HepG2 (cell line): ENCODE results near the gene HPD. TPM values are rescaled to one million over a fixed set of nuclear protein-coding genes. Genes with fewer than 3 reads are reported as not detected.

Experiments
- CHCHD3 ChIP-seq: sonication (generic); formaldehyde crosslinking; IDR thresholded peaks from 2 replicates; pipeline ENCODE4 v1.8.0; 2022; ENCODE audit warnings: mild to moderate bottlenecking, missing genetic modification reagents, moderate library complexity
- HMG20A ChIP-seq: IDR thresholded peaks from 2 replicates; pipeline ENCODE4 v1.6.1; 2016; ENCODE audit warnings: borderline replicate concordance
- HNRNPLL ChIP-seq: fragments of 200-400 bp; formaldehyde crosslinking; IDR thresholded peaks from 2 replicates; pipeline ENCODE4 v1.6.1; 2017; ENCODE audit warnings: mild to moderate bottlenecking, low read depth, low read length; ENCODE audit not compliant: poor library complexity, severe bottlenecking
- KLF12 ChIP-seq: sonication (generic); formaldehyde crosslinking; IDR thresholded peaks from 2 replicates; pipeline ENCODE4 v1.4.0; 2020; ENCODE audit warnings: missing genetic modification reagents, borderline replicate concordance
- RBM22 ChIP-seq: fragments of 200-400 bp; formaldehyde crosslinking; optimal IDR thresholded peaks from 2 replicates; pipeline ENCODE3; 2017; ENCODE audit warnings: mild to moderate bottlenecking, low read length, moderate library complexity
- TERF1 ChIP-seq: sonication (generic); formaldehyde crosslinking; IDR thresholded peaks from 2 replicates; pipeline ENCODE4 v1.8.0; 2022; ENCODE audit warnings: mild to moderate bottlenecking, missing genetic modification reagents, moderate library complexity
- ZNF44 ChIP-seq: sonication (generic); formaldehyde crosslinking; IDR thresholded peaks from 2 replicates; pipeline ENCODE4 v1.5.1; 2020; ENCODE audit warnings: mild to moderate bottlenecking, missing genetic modification reagents
- ZNF557 ChIP-seq: sonication (generic); formaldehyde crosslinking; IDR thresholded peaks from 2 replicates; pipeline ENCODE4 v1.4.0; 2020; ENCODE audit warnings: missing genetic modification reagents
- ZNF567 ChIP-seq: sonication (generic); formaldehyde crosslinking; IDR thresholded peaks from 2 replicates; pipeline ENCODE4 v1.8.1; 2023; ENCODE audit warnings: mild to moderate bottlenecking, missing genetic modification reagents, borderline replicate concordance
- ZNF598 ChIP-seq: sonication (generic); formaldehyde crosslinking; IDR thresholded peaks from 2 replicates; pipeline ENCODE4 v1.5.1; 2020; ENCODE audit warnings: mild to moderate bottlenecking, missing genetic modification reagents, borderline replicate concordance
- ZNF75D ChIP-seq: sonication (generic); formaldehyde crosslinking; IDR thresholded peaks from 2 replicates; pipeline ENCODE4 v1.8.1; 2023; ENCODE audit warnings: missing genetic modification reagents, mild to moderate bottlenecking, borderline replicate concordance
- polyA plus RNA-seq, 8 experiments: library from polyadenylated mRNA; depleted of rRNA in 3 of 8; stranded (reverse) in 7 of 8; unstranded in 1 of 8; fragments of >200 nt; fragmentation: Illumina TruSeq in 4 of 8; extraction: Trizol in 4 of 8; gene quantifications; 2 replicates each; pipeline versions ENCODE4 v1.2.1 to v1.2.3, GENCODE V29; 2011 to 2016; ENCODE audit warnings: low read depth in 4 of 8, missing spikeins in 1 of 8, mixed read lengths in 1 of 8; ENCODE audit not compliant: insufficient read depth in 1 of 8
- total RNA-seq, 5 experiments: library from RNA; depleted of rRNA; stranded (reverse); fragments of >200 nt; fragmentation: Illumina TruSeq; extraction: Trizol; gene quantifications; 2 replicates each; pipeline ENCODE4 v1.2.3, GENCODE V29; 2016; ENCODE audit warnings: low read depth in 1 of 5
- TF ChIP-seq, protein P1 (sequence below): sonication (generic); formaldehyde crosslinking; IDR thresholded peaks from 2 replicates; pipeline ENCODE4 v1.9.0; 2021; ENCODE audit warnings: missing genetic modification reagents, borderline replicate concordance
- TF ChIP-seq, protein P2 (sequence below): sonication (generic); formaldehyde crosslinking; IDR thresholded peaks from 2 replicates; pipeline ENCODE4 v1.4.0; 2020; ENCODE audit warnings: mild to moderate bottlenecking, missing genetic modification reagents, borderline replicate concordance
- TF ChIP-seq, protein P3 (sequence below): sonication (generic); formaldehyde crosslinking; IDR thresholded peaks from 2 replicates; pipeline ENCODE4 v1.8.1; 2022; ENCODE audit warnings: low read depth, mild to moderate bottlenecking, missing genetic modification reagents
- TF ChIP-seq, protein P4 (sequence below): sonication (generic); formaldehyde crosslinking; IDR thresholded peaks from 2 replicates; pipeline ENCODE4 v1.5.0; 2020; ENCODE audit warnings: mild to moderate bottlenecking, missing genetic modification reagents
- TF ChIP-seq, protein P5 (sequence below): sonication (generic); formaldehyde crosslinking; IDR thresholded peaks from 2 replicates; pipeline ENCODE4 v1.8.0; 2022; ENCODE audit warnings: missing genetic modification reagents, mild to moderate bottlenecking, inconsistent platforms, borderline replicate concordance

Gene HPD
- total and polyA plus RNA-seq, 2 of the 13 experiments (the other 11 are each of a cell fraction or from before 2014, with no cell fraction given) = 120 to 195 TPM

- TF ChIP-seq HNRNPLL = no peak
- TF ChIP-seq, protein P1, sequence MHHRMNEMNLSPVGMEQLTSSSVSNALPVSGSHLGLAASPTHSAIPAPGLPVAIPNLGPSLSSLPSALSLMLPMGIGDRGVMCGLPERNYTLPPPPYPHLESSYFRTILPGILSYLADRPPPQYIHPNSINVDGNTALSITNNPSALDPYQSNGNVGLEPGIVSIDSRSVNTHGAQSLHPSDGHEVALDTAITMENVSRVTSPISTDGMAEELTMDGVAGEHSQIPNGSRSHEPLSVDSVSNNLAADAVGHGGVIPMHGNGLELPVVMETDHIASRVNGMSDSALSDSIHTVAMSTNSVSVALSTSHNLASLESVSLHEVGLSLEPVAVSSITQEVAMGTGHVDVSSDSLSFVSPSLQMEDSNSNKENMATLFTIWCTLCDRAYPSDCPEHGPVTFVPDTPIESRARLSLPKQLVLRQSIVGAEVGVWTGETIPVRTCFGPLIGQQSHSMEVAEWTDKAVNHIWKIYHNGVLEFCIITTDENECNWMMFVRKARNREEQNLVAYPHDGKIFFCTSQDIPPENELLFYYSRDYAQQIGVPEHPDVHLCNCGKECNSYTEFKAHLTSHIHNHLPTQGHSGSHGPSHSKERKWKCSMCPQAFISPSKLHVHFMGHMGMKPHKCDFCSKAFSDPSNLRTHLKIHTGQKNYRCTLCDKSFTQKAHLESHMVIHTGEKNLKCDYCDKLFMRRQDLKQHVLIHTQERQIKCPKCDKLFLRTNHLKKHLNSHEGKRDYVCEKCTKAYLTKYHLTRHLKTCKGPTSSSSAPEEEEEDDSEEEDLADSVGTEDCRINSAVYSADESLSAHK = no peak
- TF ChIP-seq, protein P2, sequence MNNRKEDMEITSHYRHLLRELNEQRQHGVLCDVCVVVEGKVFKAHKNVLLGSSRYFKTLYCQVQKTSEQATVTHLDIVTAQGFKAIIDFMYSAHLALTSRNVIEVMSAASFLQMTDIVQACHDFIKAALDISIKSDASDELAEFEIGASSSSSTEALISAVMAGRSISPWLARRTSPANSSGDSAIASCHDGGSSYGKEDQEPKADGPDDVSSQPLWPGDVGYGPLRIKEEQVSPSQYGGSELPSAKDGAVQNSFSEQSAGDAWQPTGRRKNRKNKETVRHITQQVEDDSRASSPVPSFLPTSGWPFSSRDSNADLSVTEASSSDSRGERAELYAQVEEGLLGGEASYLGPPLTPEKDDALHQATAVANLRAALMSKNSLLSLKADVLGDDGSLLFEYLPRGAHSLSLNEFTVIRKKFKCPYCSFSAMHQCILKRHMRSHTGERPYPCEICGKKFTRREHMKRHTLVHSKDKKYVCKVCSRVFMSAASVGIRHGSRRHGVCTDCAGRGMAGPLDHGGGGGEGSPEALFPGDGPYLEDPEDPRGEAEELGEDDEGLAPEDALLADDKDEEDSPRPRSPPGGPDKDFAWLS (CRISPR knock-in tag) = no peak
- TF ChIP-seq ZNF557 (CRISPR knock-in tag) = no peak
- no peak for TF ChIP-seq CHCHD3
- TF ChIP-seq ZNF567 (CRISPR knock-in tag) = no peak
- TF ChIP-seq, protein P3, sequence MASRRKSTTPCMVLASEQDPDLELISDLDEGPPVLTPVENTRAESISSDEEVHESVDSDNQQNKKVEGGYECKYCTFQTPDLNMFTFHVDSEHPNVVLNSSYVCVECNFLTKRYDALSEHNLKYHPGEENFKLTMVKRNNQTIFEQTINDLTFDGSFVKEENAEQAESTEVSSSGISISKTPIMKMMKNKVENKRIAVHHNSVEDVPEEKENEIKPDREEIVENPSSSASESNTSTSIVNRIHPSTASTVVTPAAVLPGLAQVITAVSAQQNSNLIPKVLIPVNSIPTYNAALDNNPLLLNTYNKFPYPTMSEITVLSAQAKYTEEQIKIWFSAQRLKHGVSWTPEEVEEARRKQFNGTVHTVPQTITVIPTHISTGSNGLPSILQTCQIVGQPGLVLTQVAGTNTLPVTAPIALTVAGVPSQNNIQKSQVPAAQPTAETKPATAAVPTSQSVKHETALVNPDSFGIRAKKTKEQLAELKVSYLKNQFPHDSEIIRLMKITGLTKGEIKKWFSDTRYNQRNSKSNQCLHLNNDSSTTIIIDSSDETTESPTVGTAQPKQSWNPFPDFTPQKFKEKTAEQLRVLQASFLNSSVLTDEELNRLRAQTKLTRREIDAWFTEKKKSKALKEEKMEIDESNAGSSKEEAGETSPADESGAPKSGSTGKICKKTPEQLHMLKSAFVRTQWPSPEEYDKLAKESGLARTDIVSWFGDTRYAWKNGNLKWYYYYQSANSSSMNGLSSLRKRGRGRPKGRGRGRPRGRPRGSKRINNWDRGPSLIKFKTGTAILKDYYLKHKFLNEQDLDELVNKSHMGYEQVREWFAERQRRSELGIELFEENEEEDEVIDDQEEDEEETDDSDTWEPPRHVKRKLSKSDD = peak; percentile 43
- TF ChIP-seq, protein P4, sequence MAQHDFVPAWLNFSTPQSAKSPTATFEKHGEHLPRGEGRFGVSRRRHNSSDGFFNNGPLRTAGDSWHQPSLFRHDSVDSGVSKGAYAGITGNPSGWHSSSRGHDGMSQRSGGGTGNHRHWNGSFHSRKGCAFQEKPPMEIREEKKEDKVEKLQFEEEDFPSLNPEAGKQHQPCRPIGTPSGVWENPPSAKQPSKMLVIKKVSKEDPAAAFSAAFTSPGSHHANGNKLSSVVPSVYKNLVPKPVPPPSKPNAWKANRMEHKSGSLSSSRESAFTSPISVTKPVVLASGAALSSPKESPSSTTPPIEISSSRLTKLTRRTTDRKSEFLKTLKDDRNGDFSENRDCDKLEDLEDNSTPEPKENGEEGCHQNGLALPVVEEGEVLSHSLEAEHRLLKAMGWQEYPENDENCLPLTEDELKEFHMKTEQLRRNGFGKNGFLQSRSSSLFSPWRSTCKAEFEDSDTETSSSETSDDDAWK (CRISPR knock-in tag) = no peak
- TF ChIP-seq HMG20A = no peak; the same call in 1 of the 2 replicates
- TF ChIP-seq ZNF598 = no peak
- TF ChIP-seq, protein P5, sequence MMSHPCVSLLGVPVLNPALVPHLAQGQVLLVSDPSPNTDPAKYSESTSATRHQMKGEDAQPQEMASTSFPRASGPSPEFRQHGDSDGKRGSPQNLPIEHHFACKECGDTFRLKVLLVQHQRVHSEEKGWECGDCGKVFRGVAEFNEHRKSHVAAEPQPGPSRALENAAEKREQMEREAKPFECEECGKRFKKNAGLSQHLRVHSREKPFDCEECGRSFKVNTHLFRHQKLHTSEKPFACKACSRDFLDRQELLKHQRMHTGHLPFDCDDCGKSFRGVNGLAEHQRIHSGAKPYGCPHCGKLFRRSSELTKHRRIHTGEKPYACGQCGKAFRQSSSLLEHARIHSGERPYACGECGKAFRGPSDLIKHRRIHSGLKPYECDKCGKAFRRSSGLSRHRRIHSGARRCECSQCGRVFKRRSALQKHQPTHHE = no peak
- TF ChIP-seq KLF12 (CRISPR knock-in tag) = peak; percentile 80
- peak; percentile 66 for TF ChIP-seq RBM22
- TF ChIP-seq ZNF75D (CRISPR knock-in tag) = no peak
- TF ChIP-seq ZNF44 (CRISPR knock-in tag) = peak; percentile 72; the same call in 1 of the 2 replicates
- TF ChIP-seq TERF1 (CRISPR knock-in tag) = no peak
Measured at GRCh38 chr12:121858662-121859572, at the start of gene HPD (continued).
